IMR-90 (cell line): ENCODE measurements around the gene PARP16.

ENCODE experiments used
- POLR2A ChIP-seq: IDR thresholded peaks from 2 replicates; pipeline ENCODE4 v1.6.1; 2012; ENCODE audit warnings: mild to moderate bottlenecking, low read depth, low read length
- TF ChIP-seq, protein P1 (sequence below): conservative IDR thresholded peaks from 2 replicates; pipeline ENCODE4 v1.5.1; 2012; ENCODE audit warnings: mild to moderate bottlenecking, low read depth, low read length, improper control_type of control experiment

DNA sequence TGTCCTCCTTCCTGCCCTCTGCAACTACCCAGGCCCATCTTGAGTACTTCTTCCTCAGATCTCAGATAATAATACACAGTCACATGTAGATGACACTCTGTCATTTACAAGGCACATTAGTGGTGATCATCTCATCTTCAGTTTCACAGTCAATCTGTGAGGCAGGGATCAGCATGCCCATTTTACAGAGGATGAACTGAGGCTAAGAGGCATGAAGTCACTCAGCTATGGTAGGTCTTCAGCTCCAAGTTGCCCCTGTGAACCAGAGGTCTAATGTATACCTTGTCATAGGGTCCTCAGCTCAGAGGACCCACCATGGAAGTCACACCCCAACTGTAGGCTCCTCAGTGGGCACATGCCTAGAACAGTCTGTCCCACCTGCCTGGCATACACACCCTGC lies 71.2 kb downstream of the PARP16 start:
- TF ChIP-seq, protein P1, sequence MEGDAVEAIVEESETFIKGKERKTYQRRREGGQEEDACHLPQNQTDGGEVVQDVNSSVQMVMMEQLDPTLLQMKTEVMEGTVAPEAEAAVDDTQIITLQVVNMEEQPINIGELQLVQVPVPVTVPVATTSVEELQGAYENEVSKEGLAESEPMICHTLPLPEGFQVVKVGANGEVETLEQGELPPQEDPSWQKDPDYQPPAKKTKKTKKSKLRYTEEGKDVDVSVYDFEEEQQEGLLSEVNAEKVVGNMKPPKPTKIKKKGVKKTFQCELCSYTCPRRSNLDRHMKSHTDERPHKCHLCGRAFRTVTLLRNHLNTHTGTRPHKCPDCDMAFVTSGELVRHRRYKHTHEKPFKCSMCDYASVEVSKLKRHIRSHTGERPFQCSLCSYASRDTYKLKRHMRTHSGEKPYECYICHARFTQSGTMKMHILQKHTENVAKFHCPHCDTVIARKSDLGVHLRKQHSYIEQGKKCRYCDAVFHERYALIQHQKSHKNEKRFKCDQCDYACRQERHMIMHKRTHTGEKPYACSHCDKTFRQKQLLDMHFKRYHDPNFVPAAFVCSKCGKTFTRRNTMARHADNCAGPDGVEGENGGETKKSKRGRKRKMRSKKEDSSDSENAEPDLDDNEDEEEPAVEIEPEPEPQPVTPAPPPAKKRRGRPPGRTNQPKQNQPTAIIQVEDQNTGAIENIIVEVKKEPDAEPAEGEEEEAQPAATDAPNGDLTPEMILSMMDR: no peak
- no peak for TF ChIP-seq POLR2A
